T47D (cell line): ENCODE data around the gene PCIF1.
"Not testable (repeated sequence)": the region's sequence is repeated elsewhere in the genome, so short reads cannot be mapped to it uniquely, and the experiment has no call there.

Source experiments
- DNase-seq, 2 experiments: peaks; one replicate each; pipeline versions ENCODE4 v3.0.0 to v3.0.0-alpha.2; 2011 to 2012; ENCODE audit warnings: low read depth in 1 of 2, low spot score in 1 of 2
- JUND ChIP-seq: IDR thresholded peaks from 2 replicates; pipeline ENCODE4 v1.6.1; 2012; ENCODE audit warnings: low read depth
- in situ Hi-C: cut with HindIII; loops from 2 replicates; pipeline ENCODE4 v1.10.0; 2016; ENCODE audit warnings: low sequenced_read_pairs, low pct_unique_long_range_greater_than_20kb

The PCIF1 gene

GRCh38 chr20:45994761-45995493 lies 60.4 kb downstream of the PCIF1 start:
- TF ChIP-seq JUND: no peak
- peak in 1 of 2 experiments; percentile 37 for DNase-seq
- in situ Hi-C loops: no loop called here

- DNase-seq: peak; percentile 51 to 98
- in situ Hi-C loops: not testable (repeated sequence)
These were observed 61.1 kb downstream of the PCIF1 start for GRCh38 chr20:45995495-45996097.

- DNase-seq: no peak
- in situ Hi-C loops: no loop called here
These were observed 62.7 kb downstream of the PCIF1 start for GRCh38 chr20:45997187-45997586.

More at GRCh38 chr20:45997187-45997586, 62.7 kb downstream of the PCIF1 start:
- TF ChIP-seq JUND: no peak
